HCT116 (cell line): Measurements from ENCODE around the gene GATAD2A. TPM values are rescaled to one million over a fixed set of nuclear protein-coding genes. Genes with fewer than 3 reads are reported as not detected.

Experiments
- ATAC-seq: fragments of 200-7000 bp; cut with Tn5 transposase; 2 replicates; pipeline ENCODE4 v1.9.1; 2020; ENCODE audit warnings: mild to moderate bottlenecking, moderate library complexity
- BruUV-seq: library from RNA; stranded (reverse); fragments of 400-500 nt; replicated peaks from 2 replicates; lab custom pipeline; 2021; lab: Mats Ljungman, UMichigan
- CTCF ChIA-PET: fragments of 300-600 bp; sonication (Branson Sonifier 250); formaldehyde crosslinking; loops from one replicate; lab custom pipeline; 2021; ENCODE audit warnings: antibody characterized with exemption; lab: Charles Lee
- POLR2A ChIA-PET: fragments of 300-600, 350-600 bp; sonication (Branson Sonifier 250); formaldehyde crosslinking; loops from one replicate; lab custom pipeline; 2021; ENCODE audit warnings: antibody characterized with exemption; lab: Charles Lee
- RAD21 ChIA-PET, 2 experiments: fragments of 300-600 bp; sonication (Branson Sonifier 250); formaldehyde crosslinking; loops; one replicate each; lab custom pipeline; 2023; ENCODE audit warnings: low total read pairs in 2 of 2; ENCODE audit not compliant: uncharacterized antibody in 2 of 2, unreplicated experiment in 2 of 2, low non-redundant PET in 1 of 2; lab: Charles Lee
- DNase-seq: peaks from one replicate; pipeline ENCODE4 v3.0.0-alpha.2; 2010; ENCODE audit warnings: low read depth, low spot score
- H2AFZ ChIP-seq: fragments of 200-600 bp; shearing (Covaris generic), sonication (generic); 2 replicates; pipeline ENCODE4 v1.6.1; 2017; ENCODE audit warnings: low read depth, mixed run types, mixed read lengths, antibody characterized with exemption, low read length; ENCODE audit not compliant: poor library complexity, severe bottlenecking
- H3K27ac ChIP-seq: 2 replicates; pipeline ENCODE4 v1.5.1; 2012; ENCODE audit warnings: low read depth, low read length
- H3K27me3 ChIP-seq: fragments of 200-600 bp; sonication (generic); 2 replicates; pipeline ENCODE4 v1.6.1; 2016; ENCODE audit warnings: mixed run types, low read length, mixed read lengths; ENCODE audit not compliant: insufficient read depth
- H3K36me3 ChIP-seq, 2 experiments: fragments of 200-500 bp in 1 of 2; fragments of 200-600 bp in 1 of 2; sonication (Bioruptor generic) in 1 of 2; sonication (generic) in 1 of 2; 2 replicates each; pipeline versions ENCODE4 v1.5.1 to v1.6.1; 2014 to 2016; ENCODE audit warnings: low read length in 2 of 2, inconsistent platforms in 1 of 2, mixed read lengths in 1 of 2, mixed run types in 1 of 2; ENCODE audit not compliant: insufficient read depth in 2 of 2, control insufficient read depth in 1 of 2
- H3K4me1 ChIP-seq, 2 experiments: fragments of 200-600 bp in 1 of 2; sonication (generic) in 1 of 2; 2 replicates each; pipeline versions ENCODE4 v1.5.1 to v1.6.1; 2012 to 2017; ENCODE audit warnings: low read length in 2 of 2, inconsistent platforms in 1 of 2, mild to moderate bottlenecking in 1 of 2, mixed read lengths in 1 of 2, mixed run types in 1 of 2, moderate library complexity in 1 of 2; ENCODE audit not compliant: insufficient read depth in 2 of 2, control insufficient read depth in 1 of 2
- H3K4me2 ChIP-seq: fragments of 200-600 bp; sonication (generic); 2 replicates; pipeline ENCODE4 v1.6.1; 2017; ENCODE audit warnings: mixed run types, low read length, mixed read lengths
- H3K4me3 ChIP-seq, 2 experiments: fragments of 200-600 bp in 1 of 2; sonication (generic) in 1 of 2; replicated peaks in 1 of 2; 2 replicates each; pipeline ENCODE4 v1.5.1; 2011 to 2016; ENCODE audit warnings: low read length in 2 of 2, control low read depth in 1 of 2, low read depth in 1 of 2, mild to moderate bottlenecking in 1 of 2, mixed read lengths in 1 of 2, mixed run types in 1 of 2
- H3K79me2 ChIP-seq: fragments of 200-600 bp; sonication (generic); 2 replicates; pipeline ENCODE4 v1.6.1; 2017; ENCODE audit warnings: mild to moderate bottlenecking, mixed run types, low read length, moderate library complexity, mixed read lengths; ENCODE audit not compliant: insufficient read depth
- H3K9ac ChIP-seq: fragments of 200-600 bp; sonication (generic); 2 replicates; pipeline ENCODE4 v1.6.1; 2016; ENCODE audit warnings: low read length, mixed read lengths
- H3K9me2 ChIP-seq: fragments of 200-600 bp; sonication (generic), shearing (Covaris generic); 2 replicates; pipeline ENCODE4 v1.6.1; 2017; ENCODE audit warnings: mixed run types, mild to moderate bottlenecking, moderate library complexity; ENCODE audit not compliant: insufficient read depth
- H3K9me3 ChIP-seq, 2 experiments: fragments of 200-500 bp in 1 of 2; fragments of 200-600 bp in 1 of 2; sonication (Bioruptor generic) in 1 of 2; sonication (generic) in 1 of 2; 2 replicates each; pipeline ENCODE4 v1.6.1; 2014 to 2017; ENCODE audit warnings: low read length in 2 of 2, mixed read lengths in 2 of 2, inconsistent platforms in 1 of 2, low read depth in 1 of 2, mild to moderate bottlenecking in 1 of 2, mixed run types in 1 of 2, moderate library complexity in 1 of 2; ENCODE audit not compliant: control insufficient read depth in 1 of 2, insufficient read depth in 1 of 2
- H4K20me1 ChIP-seq: fragments of 200-600 bp; sonication (generic), shearing (Covaris generic); 2 replicates; pipeline ENCODE4 v1.6.1; 2017; ENCODE audit warnings: mixed run types, mild to moderate bottlenecking, moderate library complexity; ENCODE audit not compliant: insufficient read depth
- CEBPB ChIP-seq: IDR thresholded peaks from 2 replicates; pipeline ENCODE4 v1.6.1; 2012; ENCODE audit warnings: low read depth
- EGR1 ChIP-seq: IDR thresholded peaks from 2 replicates; pipeline ENCODE4 v1.6.1; 2012; ENCODE audit warnings: low read depth
- ELF1 ChIP-seq: IDR thresholded peaks from 2 replicates; pipeline ENCODE4 v1.6.1; 2012; ENCODE audit warnings: low read depth, borderline replicate concordance
- EZH2 ChIP-seq: fragments of 200-600 bp; sonication (generic); IDR thresholded peaks from 2 replicates; pipeline ENCODE4 v1.6.1; 2017; ENCODE audit warnings: antibody characterized with exemption, mixed run types
- EZH2phosphoT487 ChIP-seq: fragments of 200-600 bp; IDR thresholded peaks from 2 replicates; pipeline ENCODE4 v1.6.1; 2018; ENCODE audit warnings: antibody characterized with exemption, borderline replicate concordance
- FOSL1 ChIP-seq: IDR thresholded peaks from 2 replicates; pipeline ENCODE4 v1.6.1; 2012; ENCODE audit warnings: low read depth
- JUND ChIP-seq: IDR thresholded peaks from 2 replicates; pipeline ENCODE4 v1.6.1; 2012
- POLR2A ChIP-seq: IDR thresholded peaks from 2 replicates; pipeline ENCODE4 v1.7.0; 2011; ENCODE audit warnings: borderline replicate concordance; ENCODE audit not compliant: insufficient read depth, insufficient read length; ENCODE audit errors: extremely low read depth
- REST ChIP-seq: IDR thresholded peaks from 2 replicates; pipeline ENCODE4 v1.6.1; 2012; ENCODE audit warnings: low read depth
- SRF ChIP-seq: IDR thresholded peaks from 2 replicates; pipeline ENCODE4 v1.6.1; 2012; ENCODE audit warnings: low read depth
- TCF7L2 ChIP-seq: IDR thresholded peaks from 2 replicates; pipeline ENCODE4 v1.7.0; 2011; ENCODE audit warnings: borderline replicate concordance, inconsistent platforms; ENCODE audit not compliant: insufficient read depth, insufficient read length; ENCODE audit errors: extremely low read depth
- ZBTB33 ChIP-seq: IDR thresholded peaks from 2 replicates; pipeline ENCODE4 v1.6.1; 2011; ENCODE audit warnings: mild to moderate bottlenecking, low read length, moderate library complexity; ENCODE audit not compliant: insufficient replicate concordance; ENCODE audit errors: extremely low read depth
- intact Hi-C: fragments of 100-400 bp; cut with micrococcal nuclease; formaldehyde crosslinking; loops from 2 replicates; pipeline ENCODE4 v1.10.0; 2022
- total RNA-seq: library from RNA; stranded (reverse); gene quantifications from one replicate; pipeline ENCODE4 v1.2.1, GENCODE V29; 2021; ENCODE audit not compliant: unreplicated experiment
- TF ChIP-seq, protein P1 (sequence below): IDR thresholded peaks from 2 replicates; pipeline ENCODE4 v1.6.1; 2012
- TF ChIP-seq, protein P2 (sequence below): IDR thresholded peaks from 2 replicates; pipeline ENCODE4 v1.6.1; 2012

GATAD2A gene
- total RNA-seq, 1 experiment from 2014 or later = 130 TPM

DNA sequence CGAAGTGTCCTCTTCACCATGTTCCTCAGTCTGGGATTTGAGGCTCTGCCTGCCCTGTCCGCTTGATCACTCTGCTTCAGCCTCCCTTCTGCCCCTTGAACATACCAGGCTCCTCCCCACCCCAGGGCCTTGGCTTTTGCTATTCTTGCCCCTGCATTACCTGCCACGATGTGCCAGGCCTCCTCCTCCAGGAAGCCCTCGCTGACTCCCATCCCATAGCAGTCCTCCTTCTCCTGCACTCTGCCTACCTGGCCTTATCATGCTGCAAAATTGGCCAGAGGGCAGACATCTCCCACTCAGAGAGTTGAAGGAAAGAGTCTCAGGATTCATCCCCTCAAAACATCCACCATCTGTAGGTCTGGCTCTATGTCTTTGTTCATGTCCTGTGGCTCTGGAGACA, 125.4 kb downstream of the GATAD2A start:
- Histone ChIP-seq H3K4me3 (no peak overlapping the region), H4K20me1 (no peaks in the 10 kb centered on the region), H3K27ac (no peak overlapping the region), H3K27me3 (no peaks in the 10 kb centered on the region), H3K4me2 (no peak overlapping the region), H3K36me3 (peaks cover 0 to 2% of the 10 kb centered on the region in 2 experiments; a peak in 2 of 4 replicates), H3K9ac (no peak overlapping the region), H3K9me2 (no peaks in the 10 kb centered on the region), H3K4me1 (no peaks in the 10 kb centered on the region; a peak in 1 of 4 replicates), H3K79me2 (peaks cover 3% of the 10 kb centered on the region; the same call in 1 of the 2 replicates), H3K9me3 (no peaks in the 10 kb centered on the region), H2AFZ (no peak overlapping the region)
- ATAC-seq (no peak), DNase-seq (no peak)
- TF ChIP-seq EZH2 (no peak), REST (no peak), SRF (no peak), JUND (no peak), CEBPB (no peak), EGR1 (no peak), FOSL1 (no peak), EZH2phosphoT487 (no peak), ZBTB33 (no peak), ELF1 (no peak), TCF7L2 (no peak), POLR2A (no peak)
- TF ChIP-seq, protein P1, sequence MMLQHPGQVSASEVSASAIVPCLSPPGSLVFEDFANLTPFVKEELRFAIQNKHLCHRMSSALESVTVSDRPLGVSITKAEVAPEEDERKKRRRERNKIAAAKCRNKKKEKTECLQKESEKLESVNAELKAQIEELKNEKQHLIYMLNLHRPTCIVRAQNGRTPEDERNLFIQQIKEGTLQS = no peak
- TF ChIP-seq, protein P2, sequence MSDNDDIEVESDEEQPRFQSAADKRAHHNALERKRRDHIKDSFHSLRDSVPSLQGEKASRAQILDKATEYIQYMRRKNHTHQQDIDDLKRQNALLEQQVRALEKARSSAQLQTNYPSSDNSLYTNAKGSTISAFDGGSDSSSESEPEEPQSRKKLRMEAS = no peak
- intact Hi-C loops = no loop called here
- POLR2A ChIA-PET = no interaction called here
- CTCF ChIA-PET = interaction anchor here (0.8 to 4.8 kb wide), 5 partner anchors 22 to 113 kb away, joined by 3 to 22 read pairs (median 6); partner anchors contain the start of gene GMIP
- RAD21 ChIA-PET = no interaction called here
- no TSS peak for BruUV-seq
